Activated naive CD4-positive, alpha-beta T cell (primary cell): ENCODE measurements around the gene TLX1.

Experiments used
- DNase-seq, 4 experiments: peaks; one replicate each; lab custom pipeline; 2025; lab: John Stamatoyannopoulos, UW

The TLX1 gene

GRCh38 chr10:101112799-101113594 is 18.1 kb upstream of the TLX1 start:
- DNase-seq: no peak

GRCh38 chr10:101113890-101114403 is 17.2 kb upstream of the TLX1 start:
- no peak for DNase-seq

GRCh38 chr10:101114646-101115045 is 16.5 kb upstream of the TLX1 start:
- DNase-seq: no peak

GRCh38 chr10:101116754-101117153 is 14.3 kb upstream of the TLX1 start:
- DNase-seq: no peak

- DNase-seq: no peak
Measured at GRCh38 chr10:101118031-101118430, 13.1 kb upstream of the TLX1 start.

- no peak for DNase-seq
Measured at GRCh38 chr10:101120520-101120883, 10.6 kb upstream of the TLX1 start.

- peak in 2 of 4 experiments; percentile 22 to 52 for DNase-seq
Measured at GRCh38 chr10:101120884-101121653, 10.0 kb upstream of the TLX1 start.

GRCh38 chr10:101121654-101122031 is 9.5 kb upstream of the TLX1 start:
- DNase-seq: no peak

GRCh38 chr10:101122270-101123084 is 8.6 kb upstream of the TLX1 start:
- no peak for DNase-seq

GRCh38 chr10:101123085-101123814 is 7.8 kb upstream of the TLX1 start:
- no peak for DNase-seq

GRCh38 chr10:101123815-101124617 is 7.1 kb upstream of the TLX1 start:
- no peak for DNase-seq

- no peak for DNase-seq
Measured at GRCh38 chr10:101124933-101125332, 6.2 kb upstream of the TLX1 start.

- DNase-seq: no peak
Measured at GRCh38 chr10:101126684-101127628, 4.1 kb upstream of the TLX1 start.

- no peak for DNase-seq
Measured at GRCh38 chr10:101130141-101130540, 959 bp upstream of the TLX1 start.

- no peak for DNase-seq
Measured at GRCh38 chr10:101131962-101132635, 999 bp downstream of the TLX1 start.

GRCh38 chr10:101132636-101133473 is 1.8 kb downstream of the TLX1 start:
- DNase-seq: no peak

- no peak for DNase-seq
Measured at GRCh38 chr10:101133489-101134298, 2.6 kb downstream of the TLX1 start.
